T1000 (cell line): Measurements from ENCODE around the gene ARAP1.

Experiments used
- DNase-seq: peaks from one replicate; lab custom pipeline; 2025; ENCODE audit warnings: mixed read lengths; lab: John Stamatoyannopoulos, UW

Gene ARAP1

DNA sequence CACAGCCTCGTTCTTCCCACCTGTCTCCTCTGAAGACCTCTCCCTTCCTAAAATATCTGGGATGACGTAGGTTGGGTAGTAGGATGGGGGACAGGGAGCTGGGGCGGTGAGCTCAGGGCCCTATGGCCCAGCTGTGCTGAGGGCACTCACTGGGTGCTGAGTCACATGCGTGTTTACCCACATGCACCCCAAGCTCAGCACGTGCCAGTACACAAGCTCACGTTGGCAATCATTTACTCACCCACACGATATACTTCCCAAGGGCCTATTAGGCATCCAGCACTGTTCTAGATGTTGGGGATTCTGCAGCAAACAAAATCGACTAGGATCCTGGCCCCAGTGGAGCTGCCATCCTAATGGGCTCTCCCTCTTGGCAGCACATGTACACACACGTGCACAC, 28.7 kb downstream of the ARAP1 start:
- DNase-seq = no peak

DNA sequence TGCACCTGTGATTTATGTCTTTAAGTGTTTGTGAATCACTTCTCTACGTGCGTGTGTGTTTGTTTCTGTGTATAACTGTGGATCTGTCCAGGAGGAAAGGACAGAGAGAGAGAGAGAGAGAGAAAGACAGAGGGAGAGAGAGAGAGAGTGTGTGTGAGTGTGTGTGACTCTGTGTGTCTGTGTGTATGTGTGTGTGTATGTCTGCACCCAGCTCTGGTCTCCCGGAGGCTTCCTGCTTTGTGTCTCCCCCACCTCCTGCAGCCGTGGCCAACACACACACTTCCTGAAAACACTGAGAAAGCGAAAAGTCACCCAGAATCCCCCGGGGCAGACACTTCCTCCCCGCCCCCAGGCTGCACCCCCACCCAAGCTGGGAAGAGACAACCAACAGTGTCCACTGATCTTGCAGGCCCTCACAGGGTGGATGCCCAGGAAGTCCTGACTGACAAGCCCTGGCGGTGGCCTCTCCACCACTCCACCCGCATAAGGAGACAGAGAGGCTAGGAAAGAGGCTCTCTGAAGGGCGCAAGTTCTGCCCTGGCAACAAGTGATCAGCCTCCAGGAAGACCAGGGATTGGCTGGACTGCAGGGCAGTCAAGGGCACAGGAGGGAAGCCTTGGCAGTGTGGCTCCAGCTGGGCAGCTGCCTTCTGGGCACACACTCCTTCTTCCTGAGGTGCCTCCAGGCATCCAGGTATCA, 30.0 kb downstream of the ARAP1 start:
- peak; percentile 76 for DNase-seq

DNA sequence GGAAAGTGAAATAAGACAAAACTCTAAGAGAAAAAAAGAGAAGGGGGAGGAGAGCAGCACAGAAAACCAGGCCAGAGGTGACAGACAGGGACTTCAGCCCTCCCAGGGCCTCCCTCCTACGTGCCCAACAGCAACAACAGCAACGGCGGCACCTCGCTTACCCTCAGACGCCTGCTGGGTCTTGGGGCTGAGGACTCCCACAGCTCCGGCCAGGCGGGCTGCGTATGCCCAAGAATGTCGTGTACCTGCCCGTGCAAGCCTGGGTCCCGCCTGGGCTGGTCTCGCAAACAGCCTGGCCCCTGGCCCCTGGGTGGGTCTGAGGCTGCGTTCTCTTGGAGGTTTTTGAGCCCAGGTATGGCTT, 30.5 kb downstream of the ARAP1 start:
- DNase-seq = no peak

DNA sequence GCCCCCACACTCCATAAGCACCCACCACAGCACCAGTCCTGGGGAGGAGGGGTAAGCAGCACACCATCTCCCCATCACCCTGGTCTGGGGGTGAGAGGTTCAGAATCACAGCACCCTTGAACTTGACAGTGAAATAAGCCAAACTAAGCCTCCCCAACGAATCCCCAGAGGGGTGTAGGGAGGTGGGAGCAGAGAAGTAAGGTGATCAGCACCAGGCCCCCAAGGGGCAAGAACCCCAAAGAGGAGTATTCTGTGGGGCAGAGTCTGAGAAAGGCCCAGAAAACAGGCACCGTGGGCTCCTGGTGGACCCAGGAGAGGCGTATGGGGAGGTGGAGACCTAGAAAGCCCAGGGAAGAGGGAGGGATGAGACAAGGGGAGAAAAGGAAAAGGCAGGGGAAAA, 30.9 kb downstream of the ARAP1 start:
- DNase-seq = no peak

DNA sequence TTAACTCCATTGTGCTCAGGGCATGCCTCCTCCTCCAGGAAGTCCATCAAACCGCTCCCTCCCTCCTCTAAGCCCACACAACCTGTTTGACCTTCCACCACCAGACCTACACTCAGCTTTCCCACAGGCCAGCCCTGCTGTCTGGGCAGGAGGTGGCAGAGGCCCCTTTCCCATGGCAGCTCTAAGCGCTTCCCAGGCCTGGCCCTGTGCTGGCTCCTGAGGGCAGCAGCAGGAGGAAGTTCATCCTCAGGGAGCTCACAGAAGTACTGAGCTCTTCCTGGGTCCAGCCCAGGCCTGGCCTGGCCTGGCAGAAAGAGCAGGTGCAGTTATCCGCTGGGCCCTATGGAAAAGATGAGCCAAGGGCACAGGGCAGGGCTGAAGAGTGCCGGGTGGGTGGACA, 31.4 kb downstream of the ARAP1 start:
- no peak for DNase-seq

DNA sequence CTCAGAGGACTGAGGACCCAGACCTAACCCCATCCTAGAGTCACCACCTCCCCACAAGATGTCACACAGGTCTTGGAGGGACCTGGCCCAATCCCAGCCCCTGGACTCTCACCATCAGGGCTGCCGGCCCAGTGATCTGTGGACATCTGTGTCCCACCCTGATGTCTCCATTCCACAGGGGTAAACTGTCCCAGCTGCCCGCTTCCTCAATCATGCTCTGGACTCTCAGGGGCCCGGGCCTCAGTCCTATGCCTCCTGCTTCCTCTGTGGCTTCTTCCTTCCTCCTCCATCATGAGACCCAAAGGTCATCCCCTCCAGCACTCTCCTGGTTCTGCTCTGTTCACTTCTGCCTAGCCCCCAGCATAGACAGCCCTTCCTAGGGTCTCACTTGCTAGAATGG, 32.2 kb downstream of the ARAP1 start:
- DNase-seq = no peak

DNA sequence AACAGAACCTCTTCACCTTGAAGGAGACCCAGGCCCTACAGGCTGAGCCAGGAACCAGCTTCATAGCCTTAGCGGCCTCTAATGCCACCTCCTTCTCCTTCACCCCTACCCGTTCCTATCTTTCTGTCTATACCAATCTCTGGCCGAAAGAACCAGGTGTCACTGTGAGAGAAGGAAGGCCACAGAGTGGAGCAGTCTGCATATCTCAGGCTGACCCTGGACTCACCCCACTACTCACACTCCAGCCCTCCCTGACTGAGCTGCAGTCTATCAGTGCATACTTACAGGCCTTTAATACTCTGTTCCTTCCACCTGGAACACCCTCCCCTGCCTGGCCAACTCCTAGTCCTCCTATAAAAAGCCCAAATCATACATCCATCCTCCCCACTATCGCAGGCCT, 32.7 kb downstream of the ARAP1 start:
- no peak for DNase-seq

DNA sequence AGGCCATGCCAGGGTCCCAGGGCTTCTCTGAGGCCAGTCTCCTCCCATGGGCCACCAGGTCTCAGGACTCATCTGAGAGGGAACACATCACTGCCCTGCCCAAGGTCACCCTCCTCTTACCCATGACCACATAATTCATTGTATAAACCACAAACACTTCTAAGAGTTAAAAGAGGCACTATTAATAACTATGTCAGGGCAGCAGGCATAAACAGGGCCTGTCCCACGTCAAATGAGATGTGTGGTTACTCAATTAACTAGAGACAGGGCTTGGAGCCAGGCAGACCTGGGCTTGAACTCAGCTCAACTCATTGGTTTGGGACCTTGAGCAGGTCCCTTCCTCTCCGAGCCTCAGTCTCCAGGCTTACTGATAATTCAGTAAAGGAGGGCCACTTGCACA, 33.1 kb downstream of the ARAP1 start:
- no peak for DNase-seq

DNA sequence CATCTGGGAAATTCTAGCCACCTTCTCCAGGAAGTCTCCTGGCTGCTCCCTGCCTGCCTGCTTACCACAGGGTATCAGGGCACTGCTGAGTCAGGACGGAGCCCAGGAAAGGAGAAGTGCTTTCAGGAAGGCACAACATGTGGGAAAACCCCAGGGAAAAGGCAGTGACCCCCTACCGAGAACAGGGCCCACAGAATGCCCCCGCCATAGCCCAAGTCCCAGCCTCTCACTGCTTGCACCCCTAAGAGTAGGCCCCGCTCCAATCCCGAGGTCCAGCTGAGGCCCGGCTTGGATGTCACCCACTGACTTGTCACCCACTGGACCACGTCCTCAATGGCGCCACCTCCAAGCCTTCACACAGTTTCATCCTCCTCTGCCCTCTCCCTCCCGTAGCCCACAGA, 34.1 kb downstream of the ARAP1 start:
- no peak for DNase-seq

DNA sequence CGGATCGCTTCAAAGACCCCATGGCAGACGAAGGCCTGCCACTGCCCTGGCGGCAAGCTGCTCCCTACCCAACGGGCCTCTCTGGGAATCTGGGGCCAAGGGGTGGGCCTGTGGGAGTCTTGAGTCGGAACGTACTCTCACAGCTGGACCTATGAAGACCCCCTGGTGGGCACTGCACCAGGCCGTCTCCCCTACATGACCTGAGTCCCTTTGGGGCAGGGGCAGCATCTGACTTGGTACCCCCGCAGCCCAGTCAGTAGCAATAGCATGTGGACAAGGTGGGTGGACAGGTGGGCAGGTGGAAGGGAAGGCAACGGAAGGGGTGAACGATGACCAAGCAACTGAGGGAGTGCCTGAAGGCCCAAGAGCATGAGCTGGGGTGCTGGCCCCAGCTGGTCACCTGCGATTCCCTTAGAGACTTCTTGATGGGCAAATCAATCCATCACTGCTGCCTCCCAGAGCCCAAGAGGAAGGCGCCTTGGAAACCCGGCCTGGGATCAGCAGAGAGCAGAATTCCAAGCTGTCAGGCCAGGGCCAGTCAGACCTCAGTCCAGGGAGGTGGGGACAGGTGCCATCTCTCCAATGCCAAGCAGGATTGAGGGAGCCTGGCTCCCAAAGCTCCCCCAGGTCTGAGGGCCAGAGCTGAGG, 35.3 kb downstream of the ARAP1 start:
- DNase-seq = no peak

DNA sequence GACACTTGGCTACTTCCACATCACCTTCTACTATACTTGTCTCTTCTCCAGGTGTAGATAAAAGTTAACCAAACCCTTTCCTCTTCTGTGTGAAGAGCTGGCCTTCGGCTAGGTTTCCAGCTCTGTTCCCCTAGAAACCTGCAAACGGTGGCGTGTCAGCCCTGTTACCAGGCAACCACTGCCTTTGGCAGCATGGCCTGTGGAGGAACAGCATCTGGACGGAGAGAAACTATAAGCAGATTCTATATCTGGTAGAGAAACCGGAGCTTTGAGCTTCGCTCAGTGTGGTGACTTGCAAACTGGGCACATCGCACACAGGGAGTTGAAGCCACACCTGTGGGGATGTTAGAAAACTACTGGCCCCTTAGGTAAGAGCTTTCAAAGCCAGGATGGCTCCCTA, 35.9 kb downstream of the ARAP1 start:
- DNase-seq = no peak

DNA sequence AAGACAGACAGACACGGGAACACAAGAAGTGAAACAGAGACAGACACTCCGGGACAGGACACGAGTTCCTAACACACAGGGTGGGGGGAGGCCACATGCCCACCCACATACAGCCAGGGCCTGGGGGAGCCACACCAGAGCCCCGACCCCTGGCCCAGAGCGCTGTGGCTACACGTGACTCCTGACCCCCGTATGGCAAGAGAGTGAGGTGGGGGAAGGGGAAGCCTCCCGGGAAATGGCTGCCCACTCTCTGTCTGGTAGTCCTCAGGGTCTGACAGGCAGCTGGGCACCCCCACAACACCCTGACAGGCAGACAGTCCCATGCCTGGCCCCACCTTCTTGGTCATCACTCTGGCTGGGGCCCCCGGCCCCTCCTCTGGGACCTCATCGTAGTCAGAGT, 39.4 kb downstream of the ARAP1 start:
- no peak for DNase-seq

DNA sequence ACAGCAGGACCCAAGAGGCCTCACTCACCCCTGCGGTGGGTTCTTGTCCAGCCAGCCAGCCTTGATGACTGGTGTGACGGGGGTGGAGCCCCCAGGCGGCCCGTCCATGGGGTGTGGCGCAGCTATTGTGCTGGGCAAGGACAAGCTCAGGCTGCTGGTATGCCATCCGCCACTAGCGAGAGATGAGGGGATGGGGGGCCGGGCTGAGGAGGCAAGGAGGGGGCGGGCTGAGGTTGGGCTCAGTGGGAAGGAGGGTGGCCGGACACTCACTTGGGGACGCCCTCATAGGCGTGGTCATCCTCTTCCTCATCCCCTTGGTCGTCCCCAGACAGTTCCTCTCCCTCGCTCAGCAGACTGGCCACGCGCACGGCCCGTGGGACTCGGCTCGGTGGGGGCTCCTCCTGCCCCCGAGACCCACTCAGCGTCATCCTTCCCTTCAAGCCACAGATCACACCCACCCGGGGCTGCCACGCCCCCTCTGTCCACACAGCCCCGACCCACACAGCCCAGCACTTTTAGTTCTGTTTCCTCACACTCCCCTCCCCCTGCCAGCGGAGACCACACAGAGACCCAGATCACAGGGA, 39.9 kb downstream of the ARAP1 start:
- no peak for DNase-seq

DNA sequence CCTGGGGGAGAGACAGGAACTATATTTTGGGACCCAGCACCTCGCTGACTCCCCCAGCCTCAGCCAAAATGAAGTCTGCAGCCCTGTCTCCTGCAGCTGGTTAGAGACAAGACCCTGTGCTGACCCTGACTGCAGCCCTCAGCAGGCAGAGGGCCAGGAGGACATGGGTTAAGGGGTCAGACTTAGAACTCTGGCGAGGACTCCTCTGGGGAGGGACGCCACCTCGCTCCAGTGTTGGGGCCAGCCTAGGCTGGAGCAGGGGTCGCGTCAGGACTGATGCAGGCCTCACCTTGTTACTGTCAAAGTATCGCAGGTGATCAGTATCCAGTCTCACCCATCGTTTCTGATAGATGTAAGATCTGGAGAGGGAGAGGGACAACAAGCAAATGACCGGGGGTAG, 41.1 kb downstream of the ARAP1 start:
- DNase-seq = no peak

DNA sequence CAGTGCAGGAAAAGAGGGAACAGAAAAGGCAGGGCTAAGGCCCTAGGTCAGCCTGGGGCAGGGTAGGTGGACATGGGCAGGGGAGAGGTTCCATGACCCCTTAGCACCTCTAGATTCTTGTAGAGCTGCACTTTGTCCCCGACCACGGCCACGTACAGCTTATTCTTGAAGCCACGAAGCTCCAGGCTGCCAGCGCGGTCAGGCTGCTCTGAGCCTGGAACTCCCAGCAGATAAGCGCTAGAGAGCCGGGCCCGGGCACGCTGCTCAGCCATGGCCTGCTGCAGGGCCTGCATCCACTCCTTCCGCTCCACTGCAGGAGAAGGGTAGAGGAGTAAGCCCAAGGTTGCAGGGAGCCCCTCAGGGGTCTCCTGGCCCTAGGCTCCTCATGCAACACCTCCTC, 41.9 kb downstream of the ARAP1 start:
- DNase-seq = no peak

DNA sequence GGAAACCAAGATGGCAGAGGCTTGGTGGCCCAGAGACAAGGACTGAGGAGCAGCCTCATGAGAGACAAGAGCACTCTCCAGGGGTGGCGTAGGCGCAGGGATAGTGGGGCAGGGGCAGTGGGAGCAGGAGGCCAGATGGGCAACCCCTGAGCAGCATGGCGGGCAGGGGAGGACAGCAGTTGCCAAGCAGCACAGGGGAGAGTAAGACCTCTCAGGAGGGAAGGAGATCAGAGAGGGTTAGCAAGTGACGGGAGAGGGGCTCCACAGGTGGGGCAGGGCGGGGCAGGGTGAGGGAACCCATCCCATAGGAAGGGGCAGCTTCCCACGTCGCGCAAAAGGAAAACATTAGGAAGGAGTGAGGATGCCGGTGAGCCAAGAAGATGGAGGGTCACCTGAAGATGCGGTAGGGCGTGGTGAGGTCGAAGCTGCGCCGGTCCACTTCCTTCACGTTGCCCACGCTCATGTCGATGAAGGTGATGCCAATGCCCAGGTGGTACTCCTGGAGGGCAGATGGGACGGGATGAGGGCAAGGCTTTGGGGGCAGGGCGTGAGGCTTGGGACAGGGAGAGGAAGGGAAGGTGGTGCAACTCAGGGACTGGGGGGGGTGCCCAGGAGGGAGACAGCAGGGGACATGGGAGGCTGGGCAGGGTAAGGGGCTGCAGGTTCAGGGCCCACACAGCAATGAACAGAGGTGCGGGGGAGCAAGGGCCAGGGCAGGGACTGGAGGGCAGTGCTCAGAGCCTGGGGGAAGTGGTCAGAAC, 42.5 kb downstream of the ARAP1 start:
- no peak for DNase-seq

DNA sequence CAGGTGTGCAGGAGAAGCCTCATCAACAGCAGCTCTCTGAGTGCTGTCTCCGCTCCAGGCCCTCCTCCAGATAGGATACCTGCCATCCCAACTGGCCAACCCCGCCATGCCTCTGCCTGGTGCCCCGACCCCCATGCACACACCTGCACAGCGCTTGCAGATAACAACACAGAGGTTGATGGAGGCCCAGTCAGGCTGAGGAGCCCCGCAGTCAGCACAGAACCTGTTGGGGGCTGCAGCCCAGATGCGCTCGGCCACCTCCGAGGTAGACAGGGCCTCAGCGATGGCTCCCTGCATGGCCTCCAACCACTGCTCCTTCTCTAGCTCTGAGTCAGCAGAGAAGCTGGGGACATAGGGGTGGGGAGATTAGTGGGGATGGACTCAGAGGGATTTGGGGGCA, 45.2 kb downstream of the ARAP1 start:
- DNase-seq = no peak

DNA sequence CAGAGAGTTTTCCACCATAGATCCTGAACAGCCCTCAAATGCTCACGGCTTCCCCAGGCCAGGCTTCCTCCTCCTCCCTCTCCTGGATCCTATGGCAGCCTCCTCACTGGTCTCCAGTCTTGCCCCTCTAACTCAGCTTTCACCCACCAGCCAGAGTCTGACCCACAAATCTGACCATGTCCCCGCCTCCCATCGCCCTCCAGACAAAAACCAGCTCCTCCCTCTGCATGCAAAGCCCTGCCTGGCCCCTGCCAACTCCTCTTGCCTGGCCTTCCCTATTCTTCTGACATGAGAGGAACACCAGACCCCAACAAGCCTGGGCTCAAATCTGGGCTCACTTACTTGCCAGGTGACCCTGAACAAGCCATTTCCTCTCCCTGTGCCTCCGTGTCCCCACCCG, 45.6 kb downstream of the ARAP1 start:
- no peak for DNase-seq

DNA sequence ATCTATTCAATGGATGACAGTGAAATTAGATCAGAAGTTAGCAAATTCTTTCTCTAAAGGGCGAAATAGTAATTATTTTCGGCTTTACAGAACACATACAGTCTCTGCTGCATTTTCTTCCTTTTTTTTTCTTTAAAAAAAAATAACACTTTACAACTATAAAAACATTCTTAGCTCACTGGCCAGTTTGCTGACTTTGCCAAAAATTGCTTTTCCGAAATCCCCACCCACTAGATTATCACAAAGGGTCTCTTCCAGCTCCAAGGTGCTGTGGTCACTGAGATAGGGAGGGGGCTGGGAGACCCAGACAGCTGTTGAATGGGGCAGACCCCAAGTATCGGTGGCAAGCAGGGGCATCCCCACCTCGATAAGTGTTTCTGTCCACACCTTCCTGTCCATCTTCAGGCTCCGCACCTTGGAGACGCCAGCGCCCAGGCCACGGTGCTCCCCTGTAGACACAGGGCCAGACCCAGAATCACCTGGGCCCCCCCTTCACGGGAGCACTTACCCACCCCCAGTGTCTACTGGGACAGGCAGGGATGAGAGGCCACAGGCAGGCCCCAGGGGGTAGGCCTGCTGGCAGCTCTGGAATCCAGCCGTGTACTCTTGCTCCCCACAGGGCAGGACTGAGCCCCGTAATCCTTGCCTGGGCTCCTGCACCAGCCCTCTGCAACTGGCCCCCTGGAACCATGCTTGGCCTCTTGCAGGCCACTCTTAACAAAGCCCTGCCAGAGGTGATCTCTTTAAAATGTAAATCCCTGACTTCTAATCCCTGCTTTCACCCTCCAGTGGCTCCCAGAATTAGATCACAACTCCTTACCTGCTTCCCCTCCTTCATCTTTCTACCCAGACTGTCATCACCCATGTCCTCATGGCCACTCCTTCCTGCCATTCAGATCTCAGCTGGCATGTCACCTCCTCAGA, 46.5 kb downstream of the ARAP1 start:
- DNase-seq = no peak

DNA sequence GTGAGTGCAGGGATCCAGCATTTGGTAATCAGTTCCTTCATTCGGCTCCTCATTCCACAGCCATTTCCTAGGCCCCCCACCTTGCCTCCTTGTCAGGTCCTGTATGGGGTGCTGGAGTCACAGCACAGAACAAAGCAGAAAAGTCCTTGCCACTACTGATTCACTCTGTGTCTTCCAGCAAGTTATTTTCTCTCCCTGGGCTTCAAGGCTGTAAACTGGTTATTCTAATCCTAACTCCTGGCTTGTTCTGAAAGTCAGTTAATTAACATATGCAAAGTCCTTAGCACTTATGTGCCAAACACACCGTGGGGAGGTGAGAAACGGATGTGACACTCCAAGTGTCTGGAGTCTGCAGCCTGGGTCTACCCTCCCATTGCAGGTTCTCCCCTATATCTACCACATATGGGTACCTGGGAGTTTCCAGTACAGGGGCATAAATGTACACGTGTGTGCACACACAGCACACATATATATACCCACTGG, 47.4 kb downstream of the ARAP1 start:
- no peak for DNase-seq

DNA sequence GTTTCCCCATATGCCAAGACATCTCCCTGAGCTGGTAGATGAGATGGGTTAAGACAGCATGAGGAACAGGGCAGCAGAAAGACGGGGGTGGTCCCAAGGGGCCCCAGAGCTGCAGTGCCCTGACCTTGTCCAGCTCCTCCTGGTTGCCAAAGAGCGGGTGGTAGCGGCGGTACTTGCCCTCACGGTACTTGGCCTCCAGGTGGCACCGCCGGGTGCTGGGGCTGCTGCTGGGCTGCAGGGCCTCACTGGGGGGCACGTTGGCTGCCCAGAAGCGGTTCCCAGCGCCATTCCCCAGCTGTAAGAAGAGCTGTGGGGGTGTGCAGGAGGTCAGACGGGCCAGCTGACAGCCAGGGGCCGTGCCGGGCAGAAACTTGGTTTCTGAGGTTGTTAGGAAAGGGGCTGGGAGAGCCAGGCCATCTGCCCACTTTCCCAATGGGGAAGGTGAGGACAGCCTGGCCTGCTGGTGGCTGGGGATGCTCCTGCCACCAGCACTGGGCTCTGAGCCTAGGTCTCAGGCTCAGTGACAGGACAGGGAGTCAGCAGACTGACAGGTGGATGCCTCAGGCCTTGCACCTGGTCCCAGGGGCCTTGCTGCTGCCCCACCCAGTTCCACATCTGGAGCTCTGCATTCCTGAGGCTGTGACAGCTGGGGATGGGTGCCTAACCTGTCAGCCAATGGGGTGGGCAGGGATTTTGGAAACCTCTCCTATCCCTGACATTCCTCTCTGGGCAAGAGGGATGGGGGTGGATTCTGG, 48.0 kb downstream of the ARAP1 start:
- DNase-seq = no peak
